HL-60 (cell line): ENCODE results near the gene ABHD18.

ENCODE experiments used
- CTCF ChIP-seq: IDR thresholded peaks from one replicate; pipeline ENCODE4 v1.5.1; 2011; ENCODE audit warnings: low read length, control low read depth, inconsistent platforms; ENCODE audit not compliant: insufficient read depth
- GABPA ChIP-seq: IDR thresholded peaks from 2 replicates; pipeline ENCODE4 v1.6.1; 2012; ENCODE audit warnings: low read depth
- POLR2AphosphoS5 ChIP-seq: IDR thresholded peaks from 2 replicates; pipeline ENCODE4 v1.6.1; 2012; ENCODE audit warnings: low read depth
- REST ChIP-seq: IDR thresholded peaks from 2 replicates; pipeline ENCODE4 v1.6.1; 2012; ENCODE audit warnings: low read depth; ENCODE audit not compliant: insufficient replicate concordance

- no peak for TF ChIP-seq REST
- TF ChIP-seq CTCF: no peak
- no peak for TF ChIP-seq GABPA
- no peak for TF ChIP-seq POLR2AphosphoS5
Measured at GRCh38 chr4:128039568-128039967, 74.4 kb downstream of the ABHD18 start.
